Measurements from ENCODE around the gene ADAD2. TPM values are rescaled to one million over a fixed set of nuclear protein-coding genes. Genes with fewer than 3 reads are reported as not detected.

ADAD2 gene
- total and polyA plus RNA-seq, 2 donors (not counting 1 experiment from before 2014, with no cell fraction given), result 0.06 TPM; not detected in 1

GRCh38 chr16:84193480-84193879 lies 2.5 kb downstream of the ADAD2 start:
- DNase-seq (peak; percentile 5), ATAC-seq (ENCODE audit: low read depth) (no peak)
- H3K4me3 Mint-ChIP-seq, result peak overlapping the region; percentile 68
- no peaks in the 10 kb centered on the region for H3K9me3 Mint-ChIP-seq (ENCODE audit: insufficient read depth)
- Histone ChIP-seq H3K4me2 (replicated peaks; ENCODE audit: low read depth, low read length, poor library complexity, severe bottlenecking) (no peak overlapping the region), H3K4me1 (ENCODE audit: control insufficient read depth in 2 of 2, insufficient read depth in 2 of 2, low read length in 2 of 2) (peaks cover 12 to 13% of the 10 kb centered on the region in 2 donors), H3K4me3 (ENCODE audit: control extremely low read depth in 1 of 5, extremely low read depth in 1 of 5, insufficient read depth in 1 of 5, low read depth in 2 of 5, low read length in 4 of 5) (no peak overlapping the region), H2AFZ (ENCODE audit: insufficient read depth, low read depth, low read length, poor library complexity, severe bottlenecking) (peak overlapping the region; percentile 77), H3K36me3 (replicated peaks in 1 of 2; ENCODE audit: control extremely low read depth in 1 of 2, control insufficient read depth in 1 of 2, extremely low read depth in 1 of 2, insufficient read depth in 2 of 2, low read length in 1 of 2) (no peaks in the 10 kb centered on the region), H3K9ac (ENCODE audit: low read length) (no peak overlapping the region), H4K20me1 (ENCODE audit: control insufficient read depth, insufficient read depth, low read length, poor library complexity, severe bottlenecking) (no peaks in the 10 kb centered on the region), H3K9me3 (ENCODE audit: control extremely low read depth in 1 of 3, control insufficient read depth in 2 of 3, insufficient read depth in 1 of 3, low read length in 2 of 3) (no peaks in the 10 kb centered on the region), H3K79me2 (ENCODE audit: control insufficient read depth, insufficient read depth, low read length) (no peaks in the 10 kb centered on the region), H3K27me3 (replicated peaks in 1 of 4; ENCODE audit: control extremely low read depth in 1 of 4, control insufficient read depth in 3 of 4, insufficient read depth in 4 of 4, low read length in 3 of 4) (peaks cover 0 to 4% (median 0%) of the 10 kb centered on the region in 4 experiments), H3K27ac (ENCODE audit: low read length in 2 of 2) (no peak overlapping the region)
- peaks cover 1% of the 10 kb centered on the region for H3K27me3 Mint-ChIP-seq
- no peak overlapping the region for H3K27ac Mint-ChIP-seq
- POLR2A ChIA-PET, result no interaction called here
- CTCF ChIA-PET, result no interaction called here
- H3K4me1 Mint-ChIP-seq, result peaks cover 14% of the 10 kb centered on the region
- no peak for TF ChIP-seq EZH2 (IDR thresholded peaks at IDR 0.05; ENCODE audit: borderline replicate concordance, insufficient read depth, low read depth, low read length, poor library complexity, severe bottlenecking)
- no peak for TF ChIP-seq CTCF (IDR thresholded peaks at IDR 0.05)
- 80% methylated on average over 6 of the region's 7 CpGs for WGBS (ENCODE audit: insufficient coverage)
- intact Hi-C loops (cut with micrococcal nuclease), result no loop called here

GRCh38 chr16:84194018-84194417 lies 3.1 kb downstream of the ADAD2 start:
- Histone ChIP-seq H3K9ac (ENCODE audit: low read length) (peak overlapping the region; percentile 53), H2AFZ (ENCODE audit: insufficient read depth, low read depth, low read length, poor library complexity, severe bottlenecking) (peak overlapping the region; percentile 77), H3K9me3 (ENCODE audit: control extremely low read depth in 1 of 3, control insufficient read depth in 2 of 3, insufficient read depth in 1 of 3, low read length in 2 of 3) (no peaks in the 10 kb centered on the region), H3K36me3 (replicated peaks in 1 of 2; ENCODE audit: control extremely low read depth in 1 of 2, control insufficient read depth in 1 of 2, extremely low read depth in 1 of 2, insufficient read depth in 2 of 2, low read length in 1 of 2) (no peaks in the 10 kb centered on the region), H3K27me3 (replicated peaks in 1 of 4; ENCODE audit: control extremely low read depth in 1 of 4, control insufficient read depth in 3 of 4, insufficient read depth in 4 of 4, low read length in 3 of 4) (peaks cover 0 to 4% (median 0%) of the 10 kb centered on the region in 4 experiments), H3K27ac (ENCODE audit: low read length in 2 of 2) (no peak overlapping the region), H3K79me2 (ENCODE audit: control insufficient read depth, insufficient read depth, low read length) (no peaks in the 10 kb centered on the region), H4K20me1 (ENCODE audit: control insufficient read depth, insufficient read depth, low read length, poor library complexity, severe bottlenecking) (no peaks in the 10 kb centered on the region), H3K4me1 (ENCODE audit: control insufficient read depth in 2 of 2, insufficient read depth in 2 of 2, low read length in 2 of 2) (peaks cover 12 to 13% of the 10 kb centered on the region in 2 donors), H3K4me2 (replicated peaks; ENCODE audit: low read depth, low read length, poor library complexity, severe bottlenecking) (peak overlapping the region; percentile 75), H3K4me3 (ENCODE audit: control extremely low read depth in 1 of 5, extremely low read depth in 1 of 5, insufficient read depth in 1 of 5, low read depth in 2 of 5, low read length in 4 of 5) (peak overlapping the region in 4 of 5 experiments; percentile 11 to 50 (median 30))
- DNase-seq (no peak), ATAC-seq (ENCODE audit: low read depth) (no peak)
- ChIA-PET POLR2A (no interaction called here), CTCF (no interaction called here)
- 75% methylated on average over 11 of the region's 11 CpGs for WGBS (ENCODE audit: insufficient coverage)
- intact Hi-C loops (cut with micrococcal nuclease), result no loop called here
- Mint-ChIP-seq H3K4me1 (peaks cover 14% of the 10 kb centered on the region), H3K9me3 (ENCODE audit: insufficient read depth) (no peaks in the 10 kb centered on the region), H3K4me3 (peak overlapping the region; percentile 68), H3K27me3 (peaks cover 3% of the 10 kb centered on the region), H3K27ac (no peak overlapping the region)
- TF ChIP-seq EZH2 (IDR thresholded peaks at IDR 0.05; ENCODE audit: borderline replicate concordance, insufficient read depth, low read depth, low read length, poor library complexity, severe bottlenecking) (no peak), CTCF (IDR thresholded peaks at IDR 0.05) (no peak)
